ENCODE results near the gene SPINK4.
A peak's percentile ranks its signal among the peaks of the same experiment; 100 is the strongest.

Gene SPINK4

DNA sequence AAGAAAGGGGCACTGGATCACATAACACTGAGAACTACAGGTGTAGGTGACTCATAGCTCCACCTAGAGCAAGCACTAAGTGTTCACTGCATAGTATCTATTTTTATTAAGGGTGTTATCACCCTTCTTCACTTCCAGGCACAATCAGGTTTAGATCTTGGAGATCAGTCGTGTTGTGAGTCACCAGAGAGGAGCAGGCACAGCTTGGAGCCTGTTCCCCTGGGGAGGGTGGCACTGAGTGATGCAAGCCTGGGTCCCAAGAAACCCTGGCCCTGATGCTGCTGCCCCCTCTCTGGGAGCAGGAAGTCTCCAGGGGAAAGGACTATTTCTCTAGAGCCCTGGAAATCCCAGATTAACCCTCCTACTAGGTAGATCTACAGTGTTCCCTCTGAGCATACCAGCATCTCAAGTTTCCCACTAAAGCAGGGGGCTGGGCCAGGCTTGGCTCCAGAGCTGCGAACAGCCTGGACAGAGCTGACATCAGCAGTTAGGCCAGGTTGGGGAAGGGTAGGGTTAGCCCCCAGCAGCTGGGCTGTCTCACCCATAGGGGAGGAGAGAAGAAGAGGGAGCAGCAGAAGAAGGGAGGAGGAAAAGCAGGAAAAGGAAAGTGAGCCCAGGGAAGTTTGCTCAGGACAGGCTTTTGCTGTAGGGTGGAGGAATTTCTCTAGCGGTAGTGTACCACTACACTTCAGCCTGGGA, 28.1 kb upstream of the SPINK4 start:
- Histone ChIP-seq H3K36me3 (ENCODE audit: control insufficient read depth, insufficient read depth, low read length) (no peaks in the 10 kb centered on the region), H3K18ac (ENCODE audit: low read length) (no peak overlapping the region), H3K79me2 (ENCODE audit: control insufficient read depth, insufficient read depth, low read length) (no peaks in the 10 kb centered on the region), H2BK5ac (ENCODE audit: low read length) (no peak overlapping the region), H3K4me2 (ENCODE audit: low read length) (no peak overlapping the region), H2AK5ac (ENCODE audit: low read length) (no peak overlapping the region), H3K27ac (ENCODE audit: low read depth, low read length) (no peak overlapping the region), H2BK120ac (ENCODE audit: low read depth, low read length) (no peak overlapping the region), H2BK15ac (replicated peaks; ENCODE audit: low read depth) (no peak overlapping the region), H4K8ac (ENCODE audit: low read depth, low read length) (no peak overlapping the region), H3K79me1 (ENCODE audit: low read length) (no peaks in the 10 kb centered on the region), H3K4me1 (ENCODE audit: control insufficient read depth, low read depth, low read length) (peaks cover 3% of the 10 kb centered on the region), H3K23ac (ENCODE audit: low read length) (no peak overlapping the region), H4K5ac (ENCODE audit: low read length) (no peak overlapping the region), H3K9ac (ENCODE audit: low read length) (no peak overlapping the region), H3K27me3 (ENCODE audit: insufficient read depth, low read length, poor library complexity) (no peaks in the 10 kb centered on the region), H3K4me3 (ENCODE audit: low read length) (no peak overlapping the region), H3K56ac (ENCODE audit: low read length) (no peak overlapping the region), H3K4ac (ENCODE audit: low read depth, low read length) (no peak overlapping the region)
- DNase-seq, result peak; percentile 63
- no CpG with 5 or more reads among the region's 3 CpGs for WGBS (ENCODE audit: extremely low coverage, insufficient coverage, low lambda C conversion rate)

DNA sequence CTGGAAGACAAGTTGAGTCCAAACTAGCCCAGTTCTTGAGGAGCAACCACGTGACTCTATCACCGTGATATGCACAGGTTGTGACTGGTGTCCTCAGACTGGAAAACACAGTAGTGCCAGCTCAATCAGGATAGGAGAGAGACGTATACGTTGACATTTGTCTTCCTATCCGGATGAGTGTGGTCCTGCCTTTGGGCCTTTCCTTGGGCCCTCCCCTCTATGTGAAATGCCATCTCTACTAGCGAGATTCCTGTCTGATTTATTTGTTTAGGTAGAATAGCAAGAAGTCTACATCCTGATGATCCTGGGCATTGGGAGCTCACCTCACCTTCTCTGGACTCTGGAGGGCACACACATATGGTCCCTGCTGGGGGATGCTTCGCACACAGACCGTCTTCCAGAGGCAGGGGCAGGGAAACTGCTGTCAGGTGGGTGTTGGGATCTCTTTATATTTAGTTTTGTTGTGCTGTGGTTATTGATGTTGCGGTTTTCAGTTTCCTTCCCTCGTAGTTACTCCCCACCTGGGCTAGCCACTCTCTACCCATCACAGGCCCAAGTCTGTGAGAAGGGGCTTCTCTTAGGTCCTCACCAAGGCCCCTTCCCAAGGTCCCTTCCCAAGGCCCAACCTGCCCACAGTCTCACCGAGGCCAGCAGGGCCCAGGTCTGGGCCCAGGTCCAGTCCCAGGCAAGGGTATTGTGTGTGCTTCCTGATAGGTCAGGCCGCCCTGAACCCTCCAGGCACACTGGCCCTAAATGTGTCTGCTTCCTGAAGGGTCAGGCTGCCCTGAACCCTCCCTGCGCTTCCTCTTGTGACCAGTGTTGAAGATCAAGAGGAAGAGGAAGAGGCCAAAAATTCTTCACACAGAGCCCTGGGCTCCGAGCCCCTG, 19.0 kb upstream of the SPINK4 start:
- WGBS (ENCODE audit: extremely low coverage, insufficient coverage, low lambda C conversion rate), result no CpG with 5 or more reads among the region's 14 CpGs

DNA sequence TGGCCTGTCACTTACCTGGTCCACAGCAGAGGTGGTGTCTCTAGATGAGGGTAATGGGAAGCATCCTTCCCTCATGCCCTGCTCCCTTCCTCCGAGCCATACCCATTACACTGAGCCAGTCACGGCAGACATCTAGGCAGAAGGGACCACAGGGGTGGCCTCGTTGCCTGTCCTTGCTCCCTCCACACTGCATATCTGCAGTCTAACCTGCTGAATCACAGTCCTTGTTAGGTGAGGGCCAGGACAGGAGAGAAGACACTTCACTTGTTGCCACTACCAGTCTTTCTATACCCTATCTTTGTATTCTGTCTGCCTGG, 18.4 kb upstream of the SPINK4 start:
- H4K8ac ChIP-seq (ENCODE audit: low read depth, low read length), result no peak overlapping the region
- no peak overlapping the region for H2BK15ac ChIP-seq (replicated peaks; ENCODE audit: low read depth)
- H3K23ac ChIP-seq (ENCODE audit: low read length), result no peak overlapping the region
- no peaks in the 10 kb centered on the region for H3K27me3 ChIP-seq (ENCODE audit: insufficient read depth, low read length, poor library complexity)
- H2AK5ac ChIP-seq (ENCODE audit: low read length), result no peak overlapping the region
- H2BK5ac ChIP-seq (ENCODE audit: low read length), result no peak overlapping the region
- H3K4me2 ChIP-seq (ENCODE audit: low read length), result no peak overlapping the region
- H3K79me1 ChIP-seq (ENCODE audit: low read length), result no peaks in the 10 kb centered on the region
- H3K4me1 ChIP-seq (ENCODE audit: control insufficient read depth, low read depth, low read length), result no peaks in the 10 kb centered on the region
- H2BK120ac ChIP-seq (ENCODE audit: low read depth, low read length), result no peak overlapping the region
- H3K79me2 ChIP-seq (ENCODE audit: control insufficient read depth, insufficient read depth, low read length), result no peaks in the 10 kb centered on the region
- no peak overlapping the region for H3K4ac ChIP-seq (ENCODE audit: low read depth, low read length)
- DNase-seq, result no peak
- no peak overlapping the region for H3K27ac ChIP-seq (ENCODE audit: low read depth, low read length)
- no peak overlapping the region for H3K56ac ChIP-seq (ENCODE audit: low read length)
- H3K4me3 ChIP-seq (ENCODE audit: low read length), result no peak overlapping the region
- H3K9ac ChIP-seq (ENCODE audit: low read length), result no peak overlapping the region
- H3K36me3 ChIP-seq (ENCODE audit: control insufficient read depth, insufficient read depth, low read length), result no peaks in the 10 kb centered on the region
- H4K5ac ChIP-seq (ENCODE audit: low read length), result no peak overlapping the region
- no CpG with 5 or more reads among the region's 3 CpGs for WGBS (ENCODE audit: extremely low coverage, insufficient coverage, low lambda C conversion rate)
- no peak overlapping the region for H3K18ac ChIP-seq (ENCODE audit: low read length)

More for the DNA sequence above, 19.0 kb upstream of the SPINK4 start:
- no peak overlapping the region for H3K4me2 ChIP-seq (ENCODE audit: low read length)
- no peaks in the 10 kb centered on the region for H3K79me1 ChIP-seq (ENCODE audit: low read length)
- H3K79me2 ChIP-seq (ENCODE audit: control insufficient read depth, insufficient read depth, low read length), result no peaks in the 10 kb centered on the region
- H3K4me3 ChIP-seq (ENCODE audit: low read length), result no peak overlapping the region
- H3K36me3 ChIP-seq (ENCODE audit: control insufficient read depth, insufficient read depth, low read length), result no peaks in the 10 kb centered on the region
- no peak overlapping the region for H3K56ac ChIP-seq (ENCODE audit: low read length)
- no peak overlapping the region for H2BK120ac ChIP-seq (ENCODE audit: low read depth, low read length)
- H3K27ac ChIP-seq (ENCODE audit: low read depth, low read length), result no peak overlapping the region
- no peaks in the 10 kb centered on the region for H3K27me3 ChIP-seq (ENCODE audit: insufficient read depth, low read length, poor library complexity)
- no peak for DNase-seq
- no peak overlapping the region for H3K23ac ChIP-seq (ENCODE audit: low read length)
- H2AK5ac ChIP-seq (ENCODE audit: low read length), result no peak overlapping the region
- H3K4me1 ChIP-seq (ENCODE audit: control insufficient read depth, low read depth, low read length), result no peaks in the 10 kb centered on the region
- no peak overlapping the region for H3K9ac ChIP-seq (ENCODE audit: low read length)
- H2BK15ac ChIP-seq (replicated peaks; ENCODE audit: low read depth), result no peak overlapping the region
- H3K4ac ChIP-seq (ENCODE audit: low read depth, low read length), result no peak overlapping the region
- no peak overlapping the region for H4K5ac ChIP-seq (ENCODE audit: low read length)
- no peak overlapping the region for H4K8ac ChIP-seq (ENCODE audit: low read depth, low read length)
- no peak overlapping the region for H2BK5ac ChIP-seq (ENCODE audit: low read length)
- no peak overlapping the region for H3K18ac ChIP-seq (ENCODE audit: low read length)

DNA sequence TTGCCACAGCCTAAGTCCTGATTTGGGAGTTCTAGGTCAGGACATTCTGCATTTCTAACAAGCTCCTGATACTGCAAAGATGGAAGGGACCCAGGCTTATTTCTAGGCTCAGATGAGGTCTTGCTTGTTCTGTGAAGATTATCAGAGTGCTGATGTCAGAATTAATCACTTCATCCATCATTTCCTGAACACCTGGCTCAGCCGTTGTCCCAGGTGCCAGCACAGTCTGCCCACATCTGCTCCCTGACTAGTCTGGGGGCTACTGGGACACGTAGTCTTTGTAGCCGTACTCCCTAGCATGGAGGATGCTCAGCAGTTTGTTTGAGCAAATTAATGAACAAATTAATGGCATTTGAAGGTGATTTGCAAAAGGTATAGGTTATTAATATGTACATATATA, 17.9 kb upstream of the SPINK4 start:
- H3K56ac ChIP-seq (ENCODE audit: low read length), result no peak overlapping the region
- no peaks in the 10 kb centered on the region for H3K79me2 ChIP-seq (ENCODE audit: control insufficient read depth, insufficient read depth, low read length)
- no peak overlapping the region for H2AK5ac ChIP-seq (ENCODE audit: low read length)
- H4K8ac ChIP-seq (ENCODE audit: low read depth, low read length), result no peak overlapping the region
- DNase-seq, result no peak
- no peak overlapping the region for H2BK15ac ChIP-seq (replicated peaks; ENCODE audit: low read depth)
- H3K18ac ChIP-seq (ENCODE audit: low read length), result no peak overlapping the region
- no peak overlapping the region for H2BK5ac ChIP-seq (ENCODE audit: low read length)
- no CpG with 5 or more reads among the region's 3 CpGs for WGBS (ENCODE audit: extremely low coverage, insufficient coverage, low lambda C conversion rate)
- H3K27ac ChIP-seq (ENCODE audit: low read depth, low read length), result no peak overlapping the region
- H4K5ac ChIP-seq (ENCODE audit: low read length), result no peak overlapping the region
- no peak overlapping the region for H3K4me3 ChIP-seq (ENCODE audit: low read length)
- H3K4me2 ChIP-seq (ENCODE audit: low read length), result no peak overlapping the region
- H3K79me1 ChIP-seq (ENCODE audit: low read length), result no peaks in the 10 kb centered on the region
- H3K27me3 ChIP-seq (ENCODE audit: insufficient read depth, low read length, poor library complexity), result no peaks in the 10 kb centered on the region
- H3K4me1 ChIP-seq (ENCODE audit: control insufficient read depth, low read depth, low read length), result no peaks in the 10 kb centered on the region
- no peak overlapping the region for H3K23ac ChIP-seq (ENCODE audit: low read length)
- no peak overlapping the region for H3K9ac ChIP-seq (ENCODE audit: low read length)
- H2BK120ac ChIP-seq (ENCODE audit: low read depth, low read length), result no peak overlapping the region
- no peaks in the 10 kb centered on the region for H3K36me3 ChIP-seq (ENCODE audit: control insufficient read depth, insufficient read depth, low read length)
- H3K4ac ChIP-seq (ENCODE audit: low read depth, low read length), result no peak overlapping the region

DNA sequence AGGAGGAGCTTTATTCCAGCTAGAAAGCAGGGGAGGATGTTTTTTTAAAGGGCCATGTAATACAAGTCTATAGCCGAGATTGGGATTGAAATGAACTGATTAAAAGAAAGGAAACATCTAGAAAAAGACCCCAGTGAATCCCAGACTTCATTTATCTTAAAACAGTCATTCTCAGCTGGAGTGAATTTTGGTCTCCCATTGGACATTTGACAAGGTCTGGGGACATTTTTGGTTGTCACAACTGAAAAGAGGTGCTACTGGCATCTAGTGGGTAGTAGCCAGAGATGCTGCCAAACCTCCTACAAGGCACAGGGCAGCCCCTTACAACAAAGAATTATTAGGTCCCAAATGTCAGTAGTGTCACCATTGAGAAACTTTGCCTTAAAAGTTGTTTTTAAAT, 16.3 kb upstream of the SPINK4 start:
- no peak overlapping the region for H3K4ac ChIP-seq (ENCODE audit: low read depth, low read length)
- H3K56ac ChIP-seq (ENCODE audit: low read length), result no peak overlapping the region
- H4K8ac ChIP-seq (ENCODE audit: low read depth, low read length), result no peak overlapping the region
- no peak overlapping the region for H3K23ac ChIP-seq (ENCODE audit: low read length)
- H3K9ac ChIP-seq (ENCODE audit: low read length), result no peak overlapping the region
- H3K27ac ChIP-seq (ENCODE audit: low read depth, low read length), result no peak overlapping the region
- DNase-seq, result peak; percentile 56
- H3K36me3 ChIP-seq (ENCODE audit: control insufficient read depth, insufficient read depth, low read length), result no peaks in the 10 kb centered on the region
- no peak overlapping the region for H2BK15ac ChIP-seq (replicated peaks; ENCODE audit: low read depth)
- H3K79me2 ChIP-seq (ENCODE audit: control insufficient read depth, insufficient read depth, low read length), result no peaks in the 10 kb centered on the region
- no peak overlapping the region for H2AK5ac ChIP-seq (ENCODE audit: low read length)
- H3K18ac ChIP-seq (ENCODE audit: low read length), result no peak overlapping the region
- no CpG with 5 or more reads among the region's 1 CpG for WGBS (ENCODE audit: extremely low coverage, insufficient coverage, low lambda C conversion rate)
- no peaks in the 10 kb centered on the region for H3K79me1 ChIP-seq (ENCODE audit: low read length)
- no peak overlapping the region for H3K4me2 ChIP-seq (ENCODE audit: low read length)
- H2BK120ac ChIP-seq (ENCODE audit: low read depth, low read length), result no peak overlapping the region
- no peaks in the 10 kb centered on the region for H3K27me3 ChIP-seq (ENCODE audit: insufficient read depth, low read length, poor library complexity)
- no peaks in the 10 kb centered on the region for H3K4me1 ChIP-seq (ENCODE audit: control insufficient read depth, low read depth, low read length)
- no peak overlapping the region for H3K4me3 ChIP-seq (ENCODE audit: low read length)
- no peak overlapping the region for H2BK5ac ChIP-seq (ENCODE audit: low read length)
- H4K5ac ChIP-seq (ENCODE audit: low read length), result no peak overlapping the region
